Measurements from ENCODE around the gene ADD1.

DNA sequence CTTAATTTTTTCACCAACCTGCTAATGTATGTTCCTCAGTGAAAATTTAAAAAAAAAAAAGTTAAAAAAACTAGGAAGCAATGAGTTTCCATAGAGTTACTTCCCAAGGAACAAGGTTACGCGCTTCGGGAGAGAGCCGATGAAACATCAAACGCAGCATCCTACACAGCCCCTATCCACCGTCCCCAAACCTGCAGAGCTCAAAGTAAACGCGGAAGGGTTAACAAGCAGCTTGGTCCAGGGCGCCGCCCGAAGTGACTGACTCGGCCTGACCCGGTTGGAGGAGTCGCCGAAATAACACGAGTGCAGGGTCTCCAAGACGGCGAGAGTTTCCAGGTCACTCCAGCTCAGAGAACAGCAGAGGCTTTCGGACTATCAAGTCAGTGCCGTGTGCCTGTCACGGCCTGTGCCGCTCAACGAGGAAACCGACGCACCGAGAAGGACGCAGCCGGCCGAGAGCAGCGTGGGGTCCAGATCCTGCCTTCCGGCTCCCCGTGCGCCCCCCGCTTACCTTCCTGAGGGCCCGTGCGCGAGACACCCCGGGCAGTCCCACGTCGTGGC is 119.0 kb downstream of the ADD1 start:
- TF ChIP-seq, protein P1, sequence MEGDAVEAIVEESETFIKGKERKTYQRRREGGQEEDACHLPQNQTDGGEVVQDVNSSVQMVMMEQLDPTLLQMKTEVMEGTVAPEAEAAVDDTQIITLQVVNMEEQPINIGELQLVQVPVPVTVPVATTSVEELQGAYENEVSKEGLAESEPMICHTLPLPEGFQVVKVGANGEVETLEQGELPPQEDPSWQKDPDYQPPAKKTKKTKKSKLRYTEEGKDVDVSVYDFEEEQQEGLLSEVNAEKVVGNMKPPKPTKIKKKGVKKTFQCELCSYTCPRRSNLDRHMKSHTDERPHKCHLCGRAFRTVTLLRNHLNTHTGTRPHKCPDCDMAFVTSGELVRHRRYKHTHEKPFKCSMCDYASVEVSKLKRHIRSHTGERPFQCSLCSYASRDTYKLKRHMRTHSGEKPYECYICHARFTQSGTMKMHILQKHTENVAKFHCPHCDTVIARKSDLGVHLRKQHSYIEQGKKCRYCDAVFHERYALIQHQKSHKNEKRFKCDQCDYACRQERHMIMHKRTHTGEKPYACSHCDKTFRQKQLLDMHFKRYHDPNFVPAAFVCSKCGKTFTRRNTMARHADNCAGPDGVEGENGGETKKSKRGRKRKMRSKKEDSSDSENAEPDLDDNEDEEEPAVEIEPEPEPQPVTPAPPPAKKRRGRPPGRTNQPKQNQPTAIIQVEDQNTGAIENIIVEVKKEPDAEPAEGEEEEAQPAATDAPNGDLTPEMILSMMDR (conservative IDR thresholded peaks at IDR 0.05): no peak
- no peak for TF ChIP-seq EZH2 (IDR thresholded peaks at IDR 0.05; ENCODE audit: low read depth)
